Motor neuron (in vitro differentiated cells): ENCODE results near the gene EXO1. TPM values are rescaled to one million over a fixed set of nuclear protein-coding genes. Genes with fewer than 3 reads are reported as not detected.
"Not testable (repeated sequence)": the region's sequence is repeated elsewhere in the genome, so short reads cannot be mapped to it uniquely, and the experiment has no call there.

ENCODE experiments used
- ATAC-seq, 8 experiments: fragments of 200-7000 bp; cut with Tn5 transposase; replicated peaks in 6 of 8; 2 replicates each; pipeline ENCODE4 v1.8.0; 2021; ENCODE audit warnings: mild to moderate bottlenecking in 8 of 8, moderate library complexity in 8 of 8
- H3K27ac ChIP-seq, 2 donors: fragments of 250-450 bp; sonication (Bioruptor Pico); 2 replicates each; pipeline ENCODE4 v1.9.0; 2021; ENCODE audit warnings: antibody characterized with exemption in 2 of 2, mild to moderate bottlenecking in 2 of 2, moderate library complexity in 1 of 2
- H3K4me1 ChIP-seq, 2 donors: fragments of 250-450 bp; sonication (Bioruptor Pico); replicated peaks in 1 of 2; 2 replicates each; pipeline ENCODE4 v1.6.1; 2021; ENCODE audit warnings: antibody characterized with exemption in 2 of 2, mild to moderate bottlenecking in 2 of 2, moderate library complexity in 1 of 2
- H3K4me3 ChIP-seq, 5 donors: fragments of 250-450 bp; sonication (Bioruptor Pico); 2 replicates each; pipeline ENCODE4 v1.9.0; 2021; ENCODE audit warnings: antibody characterized with exemption in 5 of 5, mild to moderate bottlenecking in 5 of 5, moderate library complexity in 4 of 5
- WGBS, 10 experiments: fragments of 450-650 bp; shearing (Covaris generic); methylation state at CpG; one replicate each; pipeline ENCODE4 v1.0.0; 2022; 5-methylcytosine and 5-hydroxymethylcytosine counted together
- in situ Hi-C, 9 experiments: fragments of 400-800 bp; cut with MboI; loops; one replicate each; pipeline ENCODE4 v1.15.0; 2021; ENCODE audit warnings: low sequenced_read_pairs in 9 of 9, low pct_unique_long_range_greater_than_20kb in 2 of 9; ENCODE audit not compliant: unreplicated experiment in 9 of 9
- total RNA-seq, 8 experiments: library from RNA; unstranded; fragments of 300-600 nt; gene quantifications; 2 replicates each; pipeline versions ENCODE4 v1.2.3 to v1.2.4, GENCODE V29; 2022

Gene EXO1
- total RNA-seq, 8 experiments from 2014 or later = 0.92 to 29.6 (median 1.6) TPM

DNA sequence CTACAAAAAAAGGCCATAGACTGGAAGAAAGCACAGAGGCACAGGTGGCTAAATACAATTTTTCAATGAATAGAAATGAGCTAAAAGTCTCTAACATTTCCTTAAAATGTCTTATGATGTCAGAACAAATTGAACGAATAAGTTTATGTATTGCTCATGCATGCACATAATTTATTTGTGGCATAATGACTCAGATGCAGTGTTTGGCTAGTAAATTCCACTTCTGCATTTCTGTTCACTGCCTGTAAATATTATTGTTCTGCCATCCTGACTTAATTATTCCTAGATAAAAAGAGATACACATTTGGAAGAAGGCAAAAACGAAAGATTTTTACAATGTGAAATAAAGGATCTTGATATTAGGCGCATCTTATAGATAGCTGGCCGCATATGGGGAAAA is 26.6 kb upstream of the EXO1 start:
- peak in 6 of 8 experiments; percentile 35 to 89 (median 74) for ATAC-seq
- Histone ChIP-seq H3K27ac (no peak overlapping the region), H3K4me1 (no peaks in the 10 kb centered on the region), H3K4me3 (no peak overlapping the region)
- in situ Hi-C loops = loop anchor here in 1 of 9 experiments (10.0 kb wide), 1 partner anchor 207 kb away; no protein-coding TSS in a partner anchor
- WGBS, 10 experiments = 4 to 92% (median 64%) methylated on average over 2 to 4 of the region's 4 CpGs

DNA sequence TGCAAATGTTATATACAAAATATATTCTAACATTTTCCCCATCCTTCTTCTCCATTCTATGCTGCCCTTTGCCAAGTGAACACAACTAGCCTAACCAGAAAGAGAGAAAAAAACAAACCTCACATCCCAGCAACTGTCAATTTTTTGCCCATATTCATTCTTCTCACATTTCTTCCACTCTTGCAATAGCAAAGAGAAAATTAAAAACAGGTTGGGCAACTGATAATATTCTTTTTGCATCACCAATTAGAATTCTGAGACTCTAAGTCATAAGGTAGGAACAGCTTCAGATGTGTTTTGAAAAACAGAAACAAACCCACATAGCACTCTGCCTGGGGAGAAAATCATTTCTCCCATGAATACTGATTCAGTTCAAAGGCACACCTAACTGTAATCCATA is 25.2 kb upstream of the EXO1 start:
- ATAC-seq = peak in 3 of 8 experiments; percentile 17 to 43 (median 32)
- in situ Hi-C loops = loop anchor here in 1 of 9 experiments (10.0 kb wide), 1 partner anchor 208 kb away; no protein-coding TSS in a partner anchor
- H3K4me3 ChIP-seq = no peak overlapping the region
- no peak overlapping the region for H3K27ac ChIP-seq
- no peaks in the 10 kb centered on the region for H3K4me1 ChIP-seq

DNA sequence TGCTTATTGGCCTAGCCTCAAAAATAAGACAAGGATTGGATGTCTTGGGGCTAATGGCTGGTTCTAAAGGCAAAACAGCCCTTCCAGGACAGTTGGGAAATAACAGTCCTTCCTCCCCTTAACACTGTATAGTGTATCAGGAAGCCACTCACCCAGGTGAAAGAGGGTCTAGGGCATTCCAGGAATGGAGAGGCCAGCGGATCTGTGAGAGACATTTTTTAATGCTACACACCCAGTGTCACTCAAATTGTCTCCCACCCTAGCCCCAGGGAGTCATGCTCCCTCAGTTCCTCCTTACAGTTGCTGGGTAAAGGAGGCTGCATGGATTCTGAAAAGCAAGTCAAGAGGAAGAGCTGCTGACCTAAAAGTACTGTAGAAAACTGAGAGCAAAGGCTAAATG is 24.1 kb upstream of the EXO1 start:
- in situ Hi-C loops = loop anchor here in 1 of 9 experiments (10.0 kb wide), 1 partner anchor 209 kb away; no protein-coding TSS in a partner anchor
- H3K27ac ChIP-seq = no peak overlapping the region
- H3K4me1 ChIP-seq = peaks cover 5 to 7% of the 10 kb centered on the region in 2 donors
- 83 to 100% (median 89%) methylated on average over 1 of the region's 1 CpG; no CpG with 5 or more reads in 7 of the 10 experiments for WGBS, 10 experiments
- H3K4me3 ChIP-seq = no peak overlapping the region
- no peak for ATAC-seq

DNA sequence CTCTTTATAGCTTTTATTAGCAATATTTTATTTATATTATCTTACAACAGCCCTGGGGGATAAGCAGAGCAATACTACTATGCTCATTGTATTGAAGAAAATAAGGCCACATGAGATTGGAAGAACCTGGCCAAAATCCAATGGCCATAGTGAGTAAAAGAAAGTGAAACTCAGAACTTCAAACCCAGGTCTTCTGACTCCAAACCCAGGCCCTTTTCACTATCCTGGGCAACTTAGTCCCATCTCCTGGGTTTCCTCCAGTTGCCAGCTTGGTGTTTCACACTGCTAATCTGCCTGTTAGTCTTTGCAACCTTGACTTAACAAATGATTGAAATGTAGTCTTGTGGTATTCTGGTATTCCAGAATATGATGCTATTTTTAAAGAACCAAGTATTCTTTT is 22.4 kb upstream of the EXO1 start:
- H3K27ac ChIP-seq = no peak overlapping the region
- ATAC-seq = peak in 1 of 8 experiments; percentile 12
- in situ Hi-C loops = loop anchor here in 4 of 9 experiments (10.0 to 25.0 kb wide), 2 partner anchors 211 to 288 kb away; partner anchors contain the start of gene KMO (in 3 of the 4)
- peaks cover 7 to 10% of the 10 kb centered on the region in 2 donors for H3K4me1 ChIP-seq
- H3K4me3 ChIP-seq = no peak overlapping the region

DNA sequence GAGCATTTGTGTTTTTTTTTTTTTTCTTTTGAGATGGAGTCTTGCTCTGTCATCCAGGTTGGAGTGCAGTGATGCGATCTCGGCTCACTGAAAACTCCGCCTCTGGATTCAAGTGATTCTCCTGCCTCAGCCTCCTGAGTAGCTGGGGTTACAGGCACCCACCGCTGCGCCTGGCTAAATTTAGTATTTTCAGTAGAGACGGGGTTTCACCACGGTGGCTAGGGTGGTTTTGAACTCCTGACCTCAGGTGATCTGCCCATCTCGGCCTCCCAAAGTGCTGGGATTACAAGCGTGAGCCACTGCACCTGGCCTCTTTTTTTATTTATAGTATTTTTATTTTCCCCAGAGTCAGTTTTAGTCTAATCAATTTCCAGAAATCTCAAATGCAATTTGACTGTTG is 21.4 kb upstream of the EXO1 start:
- in situ Hi-C loops = loop anchor here in 4 of 9 experiments (10.0 to 25.0 kb wide), 2 partner anchors 212 to 289 kb away; partner anchors contain the start of gene KMO (in 3 of the 4)
- WGBS, 10 experiments = 83 to 100% (median 92%) methylated on average over 3 to 8 of the region's 9 CpGs
- H3K4me1 ChIP-seq = peaks cover 7 to 10% of the 10 kb centered on the region in 2 donors
- not testable (repeated sequence) for ATAC-seq, H3K4me3 ChIP-seq, H3K27ac ChIP-seq

DNA sequence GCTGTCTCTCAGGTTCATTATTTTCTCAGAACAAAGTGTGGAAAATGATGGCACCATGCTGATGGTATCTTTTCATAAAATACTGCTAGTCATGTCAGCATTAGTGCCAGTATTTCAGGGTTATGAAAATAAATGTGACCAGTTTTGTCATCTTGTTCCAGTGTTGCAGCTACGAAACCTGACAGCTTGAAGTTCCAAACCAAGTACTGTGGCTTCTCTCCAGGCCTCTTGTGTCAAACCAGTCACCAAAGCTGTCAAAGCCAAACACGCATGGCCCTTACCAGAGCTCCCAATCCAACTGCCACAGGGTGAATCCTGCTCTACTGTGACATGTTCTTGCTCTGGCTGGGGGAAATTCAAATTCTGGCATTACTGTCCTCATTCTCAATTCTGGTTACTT is 20.7 kb upstream of the EXO1 start:
- Histone ChIP-seq H3K4me3 (no peak overlapping the region), H3K4me1 (peaks cover 7 to 10% of the 10 kb centered on the region in 2 donors), H3K27ac (no peak overlapping the region)
- WGBS, 10 experiments = 89 to 100% (median 98%) methylated on average over 1 to 2 of the region's 2 CpGs; no CpG with 5 or more reads in 2 of the 10 experiments
- no peak for ATAC-seq
- in situ Hi-C loops = loop anchor here in 4 of 9 experiments (10.0 to 25.0 kb wide), 2 partner anchors 212 to 290 kb away; partner anchors contain the start of gene KMO (in 3 of the 4)

DNA sequence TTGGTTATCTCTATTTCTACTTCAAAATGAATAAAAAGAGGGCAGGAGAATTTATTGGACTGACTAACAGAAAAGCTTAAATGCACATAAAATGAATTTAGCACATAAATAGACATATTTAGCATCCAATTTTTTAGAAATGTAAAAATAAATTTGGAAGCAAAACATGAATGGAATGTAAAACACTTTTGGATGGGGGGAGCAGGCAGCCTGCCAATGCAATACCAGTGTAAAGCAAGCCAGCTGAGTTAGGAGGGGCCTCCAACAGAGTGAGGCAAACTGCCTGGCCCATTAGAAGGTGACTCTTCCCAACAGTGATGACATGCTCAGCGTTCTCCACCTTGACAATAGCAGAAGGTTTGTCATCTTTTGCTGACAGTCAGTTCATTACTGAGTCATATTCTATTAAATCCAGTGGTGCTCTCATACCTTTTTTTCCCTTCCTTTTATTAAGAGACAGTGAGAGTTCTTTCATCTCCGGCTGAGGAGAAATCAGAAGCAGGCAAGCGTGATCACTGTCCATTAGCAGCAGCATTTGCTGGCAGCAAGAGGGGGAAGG is 19.5 kb upstream of the EXO1 start:
- in situ Hi-C loops = loop anchor here in 4 of 9 experiments (10.0 to 25.0 kb wide), 2 partner anchors 214 to 291 kb away; partner anchors contain the start of gene KMO (in 3 of the 4)
- peak overlapping the region in 1 of 2 donors; percentile 9 for H3K27ac ChIP-seq
- ATAC-seq = peak; percentile 91 to 99 (median 98)
- peaks cover 7 to 10% of the 10 kb centered on the region in 2 donors for H3K4me1 ChIP-seq
- WGBS, 10 experiments = 0 to 44% (median 35%) methylated on average over 1 to 3 of the region's 3 CpGs; no CpG with 5 or more reads in 3 of the 10 experiments
- peak overlapping the region in 1 of 5 donors; percentile 1 for H3K4me3 ChIP-seq

DNA sequence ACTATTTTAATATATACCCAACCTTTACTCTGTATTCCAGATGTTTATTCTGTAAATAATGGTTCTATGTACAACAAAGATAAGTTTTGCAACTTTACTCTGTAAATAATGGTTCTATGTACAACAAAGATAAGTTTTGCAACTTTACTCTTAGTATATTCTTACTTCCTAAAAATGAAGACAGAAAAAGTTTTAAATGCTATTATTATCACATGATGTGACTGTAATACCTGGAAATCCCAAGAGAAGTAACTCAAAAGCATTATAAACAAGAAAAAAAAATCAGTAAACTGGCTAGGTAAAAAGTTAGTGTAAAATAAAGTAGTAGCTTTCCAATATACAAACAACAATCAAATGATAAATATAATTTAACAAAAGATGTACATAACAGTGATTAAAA is 18.5 kb upstream of the EXO1 start:
- Histone ChIP-seq H3K4me1 (peaks cover 7 to 10% of the 10 kb centered on the region in 2 donors), H3K27ac (no peak overlapping the region), H3K4me3 (no peak overlapping the region)
- in situ Hi-C loops = loop anchor here in 4 of 9 experiments (10.0 to 25.0 kb wide), 2 partner anchors 215 to 292 kb away; partner anchors contain the start of gene KMO (in 3 of the 4)
- ATAC-seq = no peak

DNA sequence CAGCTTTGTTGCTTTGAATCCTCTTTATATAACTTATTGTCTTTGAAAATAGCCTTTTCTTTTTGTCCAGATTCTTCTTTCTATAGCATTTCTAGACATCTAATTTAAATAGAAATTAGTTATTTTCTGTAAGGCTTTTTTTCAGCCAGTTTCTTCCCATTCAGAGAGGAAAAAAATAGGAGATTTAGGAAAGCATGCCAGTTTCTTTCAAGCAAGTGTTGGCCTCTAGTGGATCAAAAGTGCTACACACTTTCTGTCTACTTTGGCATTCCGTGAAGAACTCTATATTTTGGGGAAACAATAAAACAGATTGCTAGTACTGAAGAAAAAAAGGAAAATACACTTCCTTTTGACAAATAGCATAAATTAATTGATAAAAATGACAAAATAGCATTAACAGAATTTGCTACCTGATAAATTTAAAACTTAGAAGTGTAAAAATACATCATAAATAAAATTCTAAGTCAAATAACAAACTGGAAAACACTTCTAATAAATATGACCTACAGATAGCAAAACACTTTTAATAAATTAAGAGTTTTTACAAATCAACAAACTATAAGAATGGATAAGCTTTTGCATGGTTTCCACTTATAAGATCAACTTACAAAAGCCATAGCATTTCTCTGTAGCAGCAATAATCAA is 13.1 kb upstream of the EXO1 start:
- ATAC-seq = peak in 4 of 8 experiments; percentile 28 to 51 (median 38)
- in situ Hi-C loops = loop anchor here in 6 of 9 experiments (10.0 to 25.0 kb wide), 4 partner anchors 210 to 310 kb away; partner anchors contain the start of gene KMO (in 3 of the 6)
- H3K4me3 ChIP-seq = no peak overlapping the region
- 0 to 27% (median 0%) methylated on average over 1 of the region's 1 CpG; no CpG with 5 or more reads in 1 of the 10 experiments for WGBS, 10 experiments
- H3K27ac ChIP-seq = no peak overlapping the region
- no peaks in the 10 kb centered on the region for H3K4me1 ChIP-seq

DNA sequence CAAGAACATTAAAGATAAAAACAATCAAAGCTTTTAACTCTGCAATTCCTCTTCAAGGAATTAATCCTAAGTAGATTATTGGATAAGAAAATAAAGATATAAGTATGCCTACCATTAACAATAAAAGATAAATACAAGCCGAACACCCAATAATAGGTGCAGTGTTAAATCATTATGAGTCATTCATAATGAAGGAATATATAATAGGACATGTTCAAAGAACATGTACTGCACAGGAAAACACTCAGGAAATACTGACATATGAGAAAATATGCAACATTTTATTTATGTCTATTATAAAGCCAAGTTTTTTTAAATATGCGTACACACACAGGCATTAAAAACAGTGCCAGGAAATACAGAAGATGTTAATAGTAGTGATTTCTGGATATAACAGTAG is 11.1 kb upstream of the EXO1 start:
- ATAC-seq = peak in 1 of 8 experiments; percentile 27
- in situ Hi-C loops = loop anchor here in 6 of 9 experiments (10.0 to 25.0 kb wide), 4 partner anchors 212 to 312 kb away; partner anchors contain the start of gene KMO (in 3 of the 6)
- WGBS, 10 experiments = 48 to 96% (median 77%) methylated on average over 1 to 2 of the region's 2 CpGs
- Histone ChIP-seq H3K4me3 (no peak overlapping the region), H3K27ac (no peak overlapping the region), H3K4me1 (peaks cover 8% of the 10 kb centered on the region in 2 donors)

DNA sequence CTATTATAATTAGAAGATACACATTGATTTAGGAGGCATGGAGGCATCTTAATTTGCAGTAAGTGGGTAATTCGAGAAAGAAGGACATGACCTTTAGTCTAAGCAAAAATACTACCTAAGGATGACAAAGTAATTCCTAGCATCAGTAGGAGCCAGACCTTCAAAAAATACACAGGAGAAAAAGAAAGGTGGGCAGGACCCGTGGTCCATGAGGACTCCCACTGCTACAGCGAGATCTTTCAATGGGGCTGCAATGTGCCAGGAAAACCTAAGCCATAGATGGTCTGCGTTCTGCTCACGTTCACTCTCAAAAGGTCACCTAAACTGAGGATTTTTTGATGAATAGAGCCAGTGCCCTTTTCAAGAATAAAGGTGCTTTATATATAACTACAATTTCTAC is 10.6 kb upstream of the EXO1 start:
- Histone ChIP-seq H3K4me3 (no peak overlapping the region), H3K27ac (no peak overlapping the region), H3K4me1 (peaks cover 12 to 13% of the 10 kb centered on the region in 2 donors)
- in situ Hi-C loops = loop anchor here in 6 of 9 experiments (10.0 to 25.0 kb wide), 4 partner anchors 213 to 313 kb away; partner anchors contain the start of gene KMO (in 3 of the 6)
- no peak for ATAC-seq
- WGBS, 10 experiments = 77 to 96% (median 84%) methylated on average over 2 to 5 of the region's 5 CpGs; no CpG with 5 or more reads in 2 of the 10 experiments

DNA sequence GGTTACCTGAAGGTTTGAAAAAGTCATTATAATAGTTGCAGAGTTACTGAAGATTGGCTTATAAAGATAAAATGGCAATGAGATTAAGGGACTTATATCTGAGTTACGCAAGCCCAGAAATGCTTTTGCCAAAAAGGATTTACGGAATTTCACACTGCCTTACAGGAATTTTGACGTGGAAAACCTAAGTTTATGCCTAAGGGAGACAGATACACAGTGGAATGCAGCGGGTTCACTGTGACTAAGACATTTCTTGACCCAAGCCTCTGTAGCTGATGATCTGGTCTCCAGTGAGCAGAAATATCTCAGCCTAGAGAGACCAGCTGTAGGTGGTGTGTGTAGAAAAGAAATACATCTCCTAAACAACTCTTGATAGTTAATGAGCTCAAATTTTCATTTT is 10.1 kb upstream of the EXO1 start:
- Histone ChIP-seq H3K27ac (no peak overlapping the region), H3K4me1 (peaks cover 13 to 15% of the 10 kb centered on the region in 2 donors), H3K4me3 (no peak overlapping the region)
- in situ Hi-C loops = loop anchor here in 6 of 9 experiments (10.0 to 25.0 kb wide), 4 partner anchors 213 to 313 kb away; partner anchors contain the start of gene KMO (in 3 of the 6)
- 45 to 100% (median 78%) methylated on average over 1 to 4 of the region's 4 CpGs; no CpG with 5 or more reads in 1 of the 10 experiments for WGBS, 10 experiments
- peak in 2 of 8 experiments; percentile 34 to 42 for ATAC-seq
